BLaER1 (cell line): ENCODE measurements around the gene EOLA2.

Experiments
- H3K27ac ChIP-seq: shearing (Covaris generic); formaldehyde crosslinking; 2 replicates; pipeline ENCODE4 v1.8.1; 2022
- H3K27me3 ChIP-seq: shearing (Covaris generic); formaldehyde crosslinking; 2 replicates; pipeline ENCODE4 v1.8.1; 2022
- H3K36me3 ChIP-seq: shearing (Covaris generic); formaldehyde crosslinking; 2 replicates; pipeline ENCODE4 v1.8.1; 2022
- H3K4me1 ChIP-seq: shearing (Covaris generic); formaldehyde crosslinking; 2 replicates; pipeline ENCODE4 v1.8.1; 2022
- H3K4me2 ChIP-seq: shearing (Covaris generic); formaldehyde crosslinking; 2 replicates; pipeline ENCODE4 v1.8.1; 2022
- H3K4me3 ChIP-seq: shearing (Covaris generic); formaldehyde crosslinking; 2 replicates; pipeline ENCODE4 v1.8.1; 2022
- H3K9ac ChIP-seq: shearing (Covaris generic); formaldehyde crosslinking; 2 replicates; pipeline ENCODE4 v1.8.1; 2022
- H3K9me3 ChIP-seq: shearing (Covaris generic); formaldehyde crosslinking; 2 replicates; pipeline ENCODE4 v1.8.1; 2022
- H4K20me1 ChIP-seq: shearing (Covaris generic); formaldehyde crosslinking; 2 replicates; pipeline ENCODE4 v1.8.1; 2022
- Cebpa-rat ChIP-seq: shearing (Covaris generic); IDR thresholded peaks from 2 replicates; pipeline ENCODE4 v1.8.1; 2022

Gene EOLA2

GRCh38 chrX:149938427-149938880, at the start of gene EOLA2:
Gene EOLA2, minus strand, starts transcription at chrX:149938491. Its CDS starts 4,617 bp downstream, at chrX:149933874.
- TF ChIP-seq Cebpa-rat = no peak
- Histone ChIP-seq H3K27ac (peak within 1 kb of the TSS; percentile 87), H3K27me3 (no peaks in the 10 kb centered on the region), H3K36me3 (peaks cover 7% of the 10 kb centered on the region; the same call in 1 of the 2 replicates), H3K9me3 (peaks cover 11% of the 10 kb centered on the region; the same call in 1 of the 2 replicates), H3K4me3 (peak within 1 kb of the TSS; percentile 84), H3K4me2 (peak within 1 kb of the TSS; percentile 83), H3K4me1 (peaks cover 14% of the 10 kb centered on the region), H4K20me1 (peaks cover 8% of the 10 kb centered on the region; the same call in 1 of the 2 replicates), H3K9ac (peak within 1 kb of the TSS; percentile 92)

GRCh38 chrX:149987613-149988012, 49.3 kb upstream of the EOLA2 start:
- no peak for TF ChIP-seq Cebpa-rat
- Histone ChIP-seq H3K27ac (no peak overlapping the region), H3K9ac (no peak overlapping the region), H4K20me1 (no peaks in the 10 kb centered on the region), H3K4me3 (no peak overlapping the region), H3K9me3 (no peaks in the 10 kb centered on the region), H3K36me3 (no peaks in the 10 kb centered on the region), H3K4me2 (no peak overlapping the region), H3K27me3 (no peaks in the 10 kb centered on the region), H3K4me1 (no peaks in the 10 kb centered on the region)

GRCh38 chrX:149984411-149984810, 46.1 kb upstream of the EOLA2 start:
- no peaks in the 10 kb centered on the region for H4K20me1 ChIP-seq
- H3K9ac ChIP-seq = no peak overlapping the region
- H3K4me3 ChIP-seq = no peak overlapping the region
- H3K4me1 ChIP-seq = no peaks in the 10 kb centered on the region
- H3K36me3 ChIP-seq = no peaks in the 10 kb centered on the region
- H3K27ac ChIP-seq = no peak overlapping the region
- no peaks in the 10 kb centered on the region for H3K9me3 ChIP-seq
- no peak overlapping the region for H3K4me2 ChIP-seq
- TF ChIP-seq Cebpa-rat = no peak
- no peaks in the 10 kb centered on the region for H3K27me3 ChIP-seq

- no peaks in the 10 kb centered on the region for H4K20me1 ChIP-seq
- no peaks in the 10 kb centered on the region for H3K36me3 ChIP-seq
- no peaks in the 10 kb centered on the region for H3K4me1 ChIP-seq
- H3K9me3 ChIP-seq = no peaks in the 10 kb centered on the region
- no peak overlapping the region for H3K4me2 ChIP-seq
- no peak overlapping the region for H3K27ac ChIP-seq
- no peaks in the 10 kb centered on the region for H3K27me3 ChIP-seq
- H3K4me3 ChIP-seq = no peak overlapping the region
- TF ChIP-seq Cebpa-rat = no peak
- H3K9ac ChIP-seq = no peak overlapping the region
Measured at GRCh38 chrX:149982310-149982709, 44.0 kb upstream of the EOLA2 start.

- Histone ChIP-seq H3K4me2 (no peak overlapping the region), H3K36me3 (no peaks in the 10 kb centered on the region), H3K27me3 (no peaks in the 10 kb centered on the region), H4K20me1 (no peaks in the 10 kb centered on the region), H3K4me1 (no peaks in the 10 kb centered on the region), H3K9ac (no peak overlapping the region), H3K9me3 (no peaks in the 10 kb centered on the region), H3K27ac (no peak overlapping the region), H3K4me3 (no peak overlapping the region)
- TF ChIP-seq Cebpa-rat = no peak
Measured at GRCh38 chrX:149979126-149979644, 40.9 kb upstream of the EOLA2 start.

GRCh38 chrX:149962859-149963757, 24.8 kb upstream of the EOLA2 start:
- Histone ChIP-seq H3K36me3 (no peaks in the 10 kb centered on the region), H3K27ac (no peak overlapping the region), H4K20me1 (no peaks in the 10 kb centered on the region), H3K9me3 (no peaks in the 10 kb centered on the region), H3K4me3 (no peak overlapping the region), H3K4me1 (no peaks in the 10 kb centered on the region), H3K4me2 (no peak overlapping the region), H3K27me3 (no peaks in the 10 kb centered on the region), H3K9ac (no peak overlapping the region)
- TF ChIP-seq Cebpa-rat = no peak

- Histone ChIP-seq H3K27me3 (no peaks in the 10 kb centered on the region), H3K4me1 (no peaks in the 10 kb centered on the region), H3K4me2 (no peak overlapping the region), H3K36me3 (no peaks in the 10 kb centered on the region), H3K27ac (no peak overlapping the region), H3K9ac (no peak overlapping the region), H4K20me1 (no peaks in the 10 kb centered on the region), H3K9me3 (no peaks in the 10 kb centered on the region), H3K4me3 (no peak overlapping the region)
- TF ChIP-seq Cebpa-rat = no peak
Measured at GRCh38 chrX:149962010-149962409, 23.7 kb upstream of the EOLA2 start.

GRCh38 chrX:149961572-149961971, 23.3 kb upstream of the EOLA2 start:
- Histone ChIP-seq H3K27me3 (no peaks in the 10 kb centered on the region), H3K4me3 (no peak overlapping the region), H3K4me1 (no peaks in the 10 kb centered on the region), H4K20me1 (no peaks in the 10 kb centered on the region), H3K36me3 (no peaks in the 10 kb centered on the region), H3K27ac (no peak overlapping the region), H3K9me3 (no peaks in the 10 kb centered on the region), H3K9ac (no peak overlapping the region), H3K4me2 (no peak overlapping the region)
- TF ChIP-seq Cebpa-rat = no peak

GRCh38 chrX:149950681-149951080, 12.4 kb upstream of the EOLA2 start:
- Histone ChIP-seq H3K27ac (no peak overlapping the region), H3K4me1 (no peaks in the 10 kb centered on the region), H3K4me3 (no peak overlapping the region), H3K9ac (no peak overlapping the region), H3K4me2 (no peak overlapping the region), H3K9me3 (no peaks in the 10 kb centered on the region), H4K20me1 (no peaks in the 10 kb centered on the region), H3K36me3 (no peaks in the 10 kb centered on the region), H3K27me3 (no peaks in the 10 kb centered on the region)
- no peak for TF ChIP-seq Cebpa-rat

GRCh38 chrX:149949743-149950436, 11.6 kb upstream of the EOLA2 start:
- Histone ChIP-seq H3K9me3 (no peaks in the 10 kb centered on the region), H3K27ac (no peak overlapping the region), H3K27me3 (no peaks in the 10 kb centered on the region), H3K36me3 (no peaks in the 10 kb centered on the region), H3K4me3 (no peak overlapping the region), H3K4me1 (no peaks in the 10 kb centered on the region), H3K9ac (no peak overlapping the region), H4K20me1 (no peaks in the 10 kb centered on the region), H3K4me2 (no peak overlapping the region)
- TF ChIP-seq Cebpa-rat = no peak
